ENCODE data around the gene TSHR.

DNA sequence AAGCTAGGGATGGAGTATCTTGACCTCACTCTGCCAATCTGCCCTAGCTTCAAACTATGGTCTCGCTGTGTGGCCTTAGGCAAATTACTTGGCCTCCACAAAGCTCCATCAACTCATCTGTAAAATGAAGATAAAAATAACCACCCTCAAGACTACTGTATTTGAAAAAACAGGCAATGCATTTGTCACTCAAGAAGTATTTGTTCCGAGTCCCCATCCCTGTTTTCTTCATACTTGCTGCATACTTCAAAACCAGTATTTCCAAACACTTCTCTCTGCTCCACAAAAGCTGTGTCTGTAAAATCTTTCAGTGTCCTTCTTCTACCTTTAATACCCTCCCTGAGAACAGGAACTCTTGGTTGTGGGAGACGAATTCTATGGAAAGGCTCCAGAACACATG is 217.5 kb downstream of the TSHR start:
- TF ChIP-seq POLR2A (IDR thresholded peaks at IDR 0.05), result no peak
- TF ChIP-seq, protein P1, sequence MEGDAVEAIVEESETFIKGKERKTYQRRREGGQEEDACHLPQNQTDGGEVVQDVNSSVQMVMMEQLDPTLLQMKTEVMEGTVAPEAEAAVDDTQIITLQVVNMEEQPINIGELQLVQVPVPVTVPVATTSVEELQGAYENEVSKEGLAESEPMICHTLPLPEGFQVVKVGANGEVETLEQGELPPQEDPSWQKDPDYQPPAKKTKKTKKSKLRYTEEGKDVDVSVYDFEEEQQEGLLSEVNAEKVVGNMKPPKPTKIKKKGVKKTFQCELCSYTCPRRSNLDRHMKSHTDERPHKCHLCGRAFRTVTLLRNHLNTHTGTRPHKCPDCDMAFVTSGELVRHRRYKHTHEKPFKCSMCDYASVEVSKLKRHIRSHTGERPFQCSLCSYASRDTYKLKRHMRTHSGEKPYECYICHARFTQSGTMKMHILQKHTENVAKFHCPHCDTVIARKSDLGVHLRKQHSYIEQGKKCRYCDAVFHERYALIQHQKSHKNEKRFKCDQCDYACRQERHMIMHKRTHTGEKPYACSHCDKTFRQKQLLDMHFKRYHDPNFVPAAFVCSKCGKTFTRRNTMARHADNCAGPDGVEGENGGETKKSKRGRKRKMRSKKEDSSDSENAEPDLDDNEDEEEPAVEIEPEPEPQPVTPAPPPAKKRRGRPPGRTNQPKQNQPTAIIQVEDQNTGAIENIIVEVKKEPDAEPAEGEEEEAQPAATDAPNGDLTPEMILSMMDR (IDR thresholded peaks at IDR 0.05), result no peak

Measured in Peyer's patch (tissue), 4 donors.